Naive thymus-derived CD4-positive, alpha-beta T cell (primary cell): Measurements from ENCODE around the gene C5orf63. TPM values are rescaled to one million over a fixed set of nuclear protein-coding genes. Genes with fewer than 3 reads are reported as not detected.
A peak's percentile ranks its signal among the peaks of the same experiment; 100 is the strongest.

Source experiments
- ATAC-seq: fragments of 150-1000 bp; cut with Tn5 transposase; 2 replicates; pipeline ENCODE4 v1.10.0; 2021; ENCODE audit warnings: mild to moderate bottlenecking, moderate library complexity
- CTCF ChIA-PET: fragments of 350-600 bp; sonication (Branson Sonifier 250); formaldehyde crosslinking; loops from one replicate; lab custom pipeline; 2021; ENCODE audit warnings: antibody characterized with exemption; lab: Charles Lee
- POLR2A ChIA-PET: fragments of 350-600 bp; sonication (Branson Sonifier 250); formaldehyde crosslinking; loops from one replicate; lab custom pipeline; 2021; ENCODE audit warnings: antibody characterized with exemption, inconsistent platforms; lab: Charles Lee
- DNase-seq, 9 donors: peaks; one replicate each; pipeline versions ENCODE4 v3.0.0 to v3.0.0-alpha.2; 2020 to 2022; ENCODE audit warnings: mixed read lengths in 1 of 9
- H3K27ac ChIP-seq: one replicate; pipeline ENCODE4 v1.7.0; 2013; ENCODE audit warnings: mild to moderate bottlenecking, low read depth, low read length, moderate library complexity
- H3K27me3 ChIP-seq, 2 donors: one replicate each; pipeline ENCODE4 v1.7.0; 2013; ENCODE audit warnings: low read length in 2 of 2, mild to moderate bottlenecking in 2 of 2, moderate library complexity in 2 of 2; ENCODE audit not compliant: control insufficient read depth in 2 of 2, insufficient read depth in 2 of 2
- H3K36me3 ChIP-seq, 3 experiments: 1 replicate in 2 of 3; 2 replicates in 1 of 3; pipeline ENCODE4 v1.7.0; 2013; ENCODE audit warnings: low read length in 3 of 3, mild to moderate bottlenecking in 3 of 3, moderate library complexity in 1 of 3; ENCODE audit not compliant: insufficient read depth in 3 of 3, control insufficient read depth in 2 of 3
- H3K4me1 ChIP-seq, 2 donors: one replicate each; pipeline ENCODE4 v1.7.0; 2013; ENCODE audit warnings: low read length in 2 of 2, mild to moderate bottlenecking in 2 of 2, moderate library complexity in 1 of 2; ENCODE audit not compliant: control insufficient read depth in 2 of 2, insufficient read depth in 2 of 2
- H3K4me3 ChIP-seq: 2 replicates; pipeline ENCODE4 v1.7.0; 2013; ENCODE audit warnings: mild to moderate bottlenecking, low read length
- H3K9me3 ChIP-seq, 3 experiments: 1 replicate in 2 of 3; 2 replicates in 1 of 3; pipeline ENCODE4 v1.7.0; 2013; ENCODE audit warnings: low read length in 3 of 3; ENCODE audit not compliant: control insufficient read depth in 2 of 3
- H3K27ac Mint-ChIP-seq, 9 donors: one replicate each; pipeline ENCODE4 v1.8.0; 2020 to 2022; ENCODE audit warnings: mixed read lengths in 9 of 9, mild to moderate bottlenecking in 8 of 9, moderate library complexity in 5 of 9, inconsistent platforms in 2 of 9
- H3K27me3 Mint-ChIP-seq, 5 donors: one replicate each; pipeline ENCODE4 v1.8.0; 2021 to 2022; ENCODE audit warnings: mixed read lengths in 5 of 5, mild to moderate bottlenecking in 1 of 5
- H3K36me3 Mint-ChIP-seq, 5 donors: one replicate each; pipeline ENCODE4 v1.8.0; 2020 to 2022; ENCODE audit warnings: mixed read lengths in 5 of 5, mild to moderate bottlenecking in 3 of 5, inconsistent platforms in 1 of 5
- H3K4me1 Mint-ChIP-seq, 7 donors: one replicate each; pipeline ENCODE4 v1.8.0; 2020 to 2022; ENCODE audit warnings: mixed read lengths in 7 of 7, mild to moderate bottlenecking in 3 of 7, inconsistent platforms in 1 of 7
- H3K4me3 Mint-ChIP-seq, 10 donors: one replicate each; pipeline ENCODE4 v1.8.0; 2020 to 2022; ENCODE audit warnings: mild to moderate bottlenecking in 10 of 10, mixed read lengths in 10 of 10, moderate library complexity in 6 of 10, inconsistent platforms in 2 of 10
- H3K9me3 Mint-ChIP-seq, 11 donors: one replicate each; pipeline ENCODE4 v1.8.0; 2020 to 2022; ENCODE audit warnings: mixed read lengths in 11 of 11, mild to moderate bottlenecking in 4 of 11, inconsistent platforms in 1 of 11, moderate library complexity in 1 of 11
- intact Hi-C, 2 donors: fragments of 100-400 bp; cut with micrococcal nuclease; formaldehyde crosslinking; loops; one replicate each; pipeline ENCODE4 v1.15.1; 2023
- polyA plus RNA-seq, 2 donors: library from polyadenylated mRNA; unstranded; fragments of 300-500 nt; fragmentation: Illumina TruSeq; gene quantifications; one replicate each; pipeline ENCODE4 v1.2.3, GENCODE V29; 2021
- total RNA-seq, 6 experiments: library from RNA in 5 of 6; stranded (reverse) in 5 of 6; gene quantifications; 1 replicate in 5 of 6; 2 replicates in 1 of 6; pipeline ENCODE4 v1.2.3 and lab custom pipeline; 2021 to 2026

The C5orf63 gene
- total and polyA plus RNA-seq, 7 experiments from 2014 or later: 4.3 to 20.7 (median 11.7) TPM

GRCh38 chr5:127064253-127064840 lies 9.0 kb downstream of the C5orf63 start:
- H3K4me3 ChIP-seq: no peak overlapping the region

GRCh38 chr5:127063257-127063913 lies 9.9 kb downstream of the C5orf63 start:
- POLR2A ChIA-PET: interaction anchor here (2.1 kb wide), 1 partner anchor 9 kb away, joined by 11 read pairs; no protein-coding TSS in a partner anchor
- H3K36me3 ChIP-seq: peaks cover 0 to 4% (median 0%) of the 10 kb centered on the region in 3 experiments
- no peaks in the 10 kb centered on the region for H3K4me1 ChIP-seq
- H3K27ac ChIP-seq: no peak overlapping the region
- Mint-ChIP-seq H3K9me3 (no peaks in the 10 kb centered on the region), H3K27ac (no peak overlapping the region), H3K4me3 (no peak overlapping the region), H3K27me3 (no peaks in the 10 kb centered on the region), H3K36me3 (peaks cover 4 to 29% (median 14%) of the 10 kb centered on the region in 5 donors), H3K4me1 (peaks cover 4 to 24% (median 7%) of the 10 kb centered on the region in 7 donors)
- H3K4me3 ChIP-seq: no peak overlapping the region
- intact Hi-C loops: no loop called here
- DNase-seq: no peak
- ATAC-seq: no peak
- no peaks in the 10 kb centered on the region for H3K27me3 ChIP-seq
- no peaks in the 10 kb centered on the region for H3K9me3 ChIP-seq
- CTCF ChIA-PET: interaction anchor here (0.7 kb wide), 1 partner anchor 731 kb away, joined by 3 read pairs; no protein-coding TSS in a partner anchor

More at GRCh38 chr5:127064253-127064840, 9.0 kb downstream of the C5orf63 start:
- Mint-ChIP-seq H3K27ac (no peak overlapping the region), H3K4me1 (peaks cover 9 to 23% (median 11%) of the 10 kb centered on the region in 7 donors), H3K4me3 (no peak overlapping the region), H3K9me3 (no peaks in the 10 kb centered on the region), H3K27me3 (no peaks in the 10 kb centered on the region), H3K36me3 (peaks cover under 1 to 30% (median 11%) of the 10 kb centered on the region in 5 donors)
- H3K27me3 ChIP-seq: no peaks in the 10 kb centered on the region
- intact Hi-C loops: no loop called here
- no peaks in the 10 kb centered on the region for H3K4me1 ChIP-seq
- ATAC-seq (no peak), DNase-seq (no peak)
- H3K9me3 ChIP-seq: no peaks in the 10 kb centered on the region
- H3K36me3 ChIP-seq: no peaks in the 10 kb centered on the region
- no peak overlapping the region for H3K27ac ChIP-seq
- ChIA-PET CTCF (interaction anchor here (1.3 kb wide), 1 partner anchor 10 kb away, joined by 4 read pairs; no protein-coding TSS in a partner anchor), POLR2A (interaction anchor here (2.1 kb wide), 1 partner anchor 8 kb away, joined by 11 read pairs; no protein-coding TSS in a partner anchor)

- Histone ChIP-seq H3K27me3 (no peaks in the 10 kb centered on the region), H3K36me3 (peaks cover 0 to 8% (median 0%) of the 10 kb centered on the region in 3 experiments), H3K9me3 (no peaks in the 10 kb centered on the region), H3K4me1 (no peaks in the 10 kb centered on the region), H3K4me3 (no peak overlapping the region), H3K27ac (no peak overlapping the region)
- H3K4me3 Mint-ChIP-seq: no peak overlapping the region
- intact Hi-C loops: no loop called here
- no peak for DNase-seq
- peaks cover 2 to 22% (median 7%) of the 10 kb centered on the region in 7 donors for H3K4me1 Mint-ChIP-seq
- no peaks in the 10 kb centered on the region for H3K9me3 Mint-ChIP-seq
- H3K36me3 Mint-ChIP-seq: peaks cover 4 to 36% (median 26%) of the 10 kb centered on the region in 5 donors
- no peak overlapping the region for H3K27ac Mint-ChIP-seq
- ChIA-PET CTCF (no interaction called here), POLR2A (no interaction called here)
- ATAC-seq: no peak
- H3K27me3 Mint-ChIP-seq: no peaks in the 10 kb centered on the region
Observed at GRCh38 chr5:127061956-127062355, 11.3 kb downstream of the C5orf63 start.

GRCh38 chr5:127061537-127061936 lies 11.8 kb downstream of the C5orf63 start:
- POLR2A ChIA-PET: no interaction called here
- Histone ChIP-seq H3K4me1 (no peaks in the 10 kb centered on the region), H3K27me3 (no peaks in the 10 kb centered on the region), H3K9me3 (no peaks in the 10 kb centered on the region), H3K36me3 (peaks cover 0 to 8% (median 0%) of the 10 kb centered on the region in 3 experiments), H3K27ac (no peak overlapping the region), H3K4me3 (no peak overlapping the region)
- CTCF ChIA-PET: no interaction called here
- DNase-seq (no peak), ATAC-seq (no peak)
- intact Hi-C loops: no loop called here
- H3K27me3 Mint-ChIP-seq: no peaks in the 10 kb centered on the region
- no peak overlapping the region for H3K27ac Mint-ChIP-seq
- peaks cover 0 to 1% (median 0%) of the 10 kb centered on the region in 11 donors for H3K9me3 Mint-ChIP-seq
- H3K36me3 Mint-ChIP-seq: peaks cover 4 to 39% (median 28%) of the 10 kb centered on the region in 5 donors
- H3K4me1 Mint-ChIP-seq: peaks cover 2 to 22% (median 7%) of the 10 kb centered on the region in 7 donors
- H3K4me3 Mint-ChIP-seq: no peak overlapping the region

- ChIA-PET POLR2A (no interaction called here), CTCF (no interaction called here)
- intact Hi-C loops: no loop called here
- peak overlapping the region in 1 of 10 donors; percentile 68 for H3K4me3 Mint-ChIP-seq
- ATAC-seq (no peak), DNase-seq (no peak)
- peaks cover 0 to 15% (median 0%) of the 10 kb centered on the region in 3 experiments for H3K36me3 ChIP-seq
- H3K27me3 Mint-ChIP-seq: no peaks in the 10 kb centered on the region
- no peaks in the 10 kb centered on the region for H3K27me3 ChIP-seq
- H3K9me3 Mint-ChIP-seq: peaks cover 0 to 6% (median 0%) of the 10 kb centered on the region in 11 donors
- no peak overlapping the region for H3K27ac ChIP-seq
- H3K4me1 Mint-ChIP-seq: peaks cover 2 to 22% (median 7%) of the 10 kb centered on the region in 7 donors
- no peaks in the 10 kb centered on the region for H3K9me3 ChIP-seq
- no peak overlapping the region for H3K4me3 ChIP-seq
- H3K4me1 ChIP-seq: no peaks in the 10 kb centered on the region
- H3K27ac Mint-ChIP-seq: peak overlapping the region in 3 of 9 donors; percentile 29 to 73 (median 51)
- H3K36me3 Mint-ChIP-seq: peaks cover 10 to 49% (median 38%) of the 10 kb centered on the region in 5 donors
Observed at GRCh38 chr5:127060470-127060985, 12.8 kb downstream of the C5orf63 start.

- ATAC-seq (no peak), DNase-seq (no peak)
- peaks cover 0 to 15% (median 0%) of the 10 kb centered on the region in 3 experiments for H3K36me3 ChIP-seq
- H3K27ac ChIP-seq: no peak overlapping the region
- H3K9me3 Mint-ChIP-seq: peaks cover 0 to 6% (median 0%) of the 10 kb centered on the region in 11 donors
- no peak overlapping the region for H3K27ac Mint-ChIP-seq
- H3K36me3 Mint-ChIP-seq: peaks cover 13 to 74% (median 48%) of the 10 kb centered on the region in 5 donors
- no peaks in the 10 kb centered on the region for H3K4me1 ChIP-seq
- CTCF ChIA-PET: no interaction called here
- no peaks in the 10 kb centered on the region for H3K9me3 ChIP-seq
- no peaks in the 10 kb centered on the region for H3K27me3 ChIP-seq
- intact Hi-C loops: no loop called here
- H3K4me3 Mint-ChIP-seq: no peak overlapping the region
- H3K4me1 Mint-ChIP-seq: peaks cover 1 to 17% (median 7%) of the 10 kb centered on the region in 7 donors
- H3K27me3 Mint-ChIP-seq: no peaks in the 10 kb centered on the region
- POLR2A ChIA-PET: no interaction called here
- H3K4me3 ChIP-seq: no peak overlapping the region
Observed at GRCh38 chr5:127056896-127057295, 16.4 kb downstream of the C5orf63 start.
